ENCODE data around the gene YPEL3.

DNA sequence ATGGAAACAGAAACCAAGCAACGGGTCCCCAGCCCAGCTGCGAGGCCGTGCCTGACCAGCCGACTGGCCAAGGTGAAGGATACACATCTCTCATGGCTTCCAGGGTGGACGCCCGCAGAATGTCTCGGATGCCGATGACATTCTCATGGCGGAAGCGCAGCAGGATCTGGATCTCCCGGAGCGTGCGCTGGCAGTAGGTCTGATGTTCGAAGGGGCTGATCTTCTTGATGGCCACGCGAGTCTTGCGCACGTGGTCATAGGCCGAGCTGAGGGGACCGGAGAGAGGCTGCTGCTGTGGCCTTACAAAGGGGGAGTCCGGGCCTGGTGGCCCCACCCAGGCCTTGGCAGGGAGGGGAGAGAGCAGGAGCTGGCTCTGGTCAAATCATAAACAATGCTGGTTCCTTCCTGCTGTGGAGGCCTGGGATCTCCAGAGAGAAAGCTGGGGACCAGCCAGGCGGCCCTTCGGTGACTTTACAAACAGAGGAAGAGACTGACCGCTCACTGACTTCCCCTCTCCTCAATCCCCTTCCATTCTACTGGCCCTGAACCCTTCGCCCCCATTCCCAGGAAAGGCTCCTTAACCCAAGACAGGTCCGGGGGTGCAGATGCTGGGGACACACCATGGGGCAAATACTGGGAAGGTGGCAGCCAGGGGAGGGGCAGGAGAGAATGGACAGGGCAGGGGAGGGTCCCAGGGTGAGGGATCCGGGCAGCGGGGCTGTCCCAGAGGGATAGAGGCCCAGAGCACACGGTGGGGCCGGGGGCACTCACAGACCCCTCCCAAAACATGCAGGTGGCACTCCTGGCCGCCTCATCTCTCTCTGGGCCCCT lies 25.9 kb upstream of the YPEL3 start:
- no peak for TF ChIP-seq ZNF624 (tag by site-specific recombination; IDR thresholded peaks at IDR 0.05)
- TF ChIP-seq ZNF768 (tag by site-specific recombination; IDR thresholded peaks at IDR 0.05): no peak
- TF ChIP-seq CTCF (tag by site-specific recombination; IDR thresholded peaks at IDR 0.05): no peak
- TF ChIP-seq ZNF391 (tag by site-specific recombination; IDR thresholded peaks at IDR 0.05; ENCODE audit: borderline replicate concordance, low read depth): no peak
- TF ChIP-seq KLF16 (tag by site-specific recombination; IDR thresholded peaks at IDR 0.05): no peak
- no peak for TF ChIP-seq ZNF133 (tag by site-specific recombination; IDR thresholded peaks at IDR 0.05)
- TF ChIP-seq, protein P1, sequence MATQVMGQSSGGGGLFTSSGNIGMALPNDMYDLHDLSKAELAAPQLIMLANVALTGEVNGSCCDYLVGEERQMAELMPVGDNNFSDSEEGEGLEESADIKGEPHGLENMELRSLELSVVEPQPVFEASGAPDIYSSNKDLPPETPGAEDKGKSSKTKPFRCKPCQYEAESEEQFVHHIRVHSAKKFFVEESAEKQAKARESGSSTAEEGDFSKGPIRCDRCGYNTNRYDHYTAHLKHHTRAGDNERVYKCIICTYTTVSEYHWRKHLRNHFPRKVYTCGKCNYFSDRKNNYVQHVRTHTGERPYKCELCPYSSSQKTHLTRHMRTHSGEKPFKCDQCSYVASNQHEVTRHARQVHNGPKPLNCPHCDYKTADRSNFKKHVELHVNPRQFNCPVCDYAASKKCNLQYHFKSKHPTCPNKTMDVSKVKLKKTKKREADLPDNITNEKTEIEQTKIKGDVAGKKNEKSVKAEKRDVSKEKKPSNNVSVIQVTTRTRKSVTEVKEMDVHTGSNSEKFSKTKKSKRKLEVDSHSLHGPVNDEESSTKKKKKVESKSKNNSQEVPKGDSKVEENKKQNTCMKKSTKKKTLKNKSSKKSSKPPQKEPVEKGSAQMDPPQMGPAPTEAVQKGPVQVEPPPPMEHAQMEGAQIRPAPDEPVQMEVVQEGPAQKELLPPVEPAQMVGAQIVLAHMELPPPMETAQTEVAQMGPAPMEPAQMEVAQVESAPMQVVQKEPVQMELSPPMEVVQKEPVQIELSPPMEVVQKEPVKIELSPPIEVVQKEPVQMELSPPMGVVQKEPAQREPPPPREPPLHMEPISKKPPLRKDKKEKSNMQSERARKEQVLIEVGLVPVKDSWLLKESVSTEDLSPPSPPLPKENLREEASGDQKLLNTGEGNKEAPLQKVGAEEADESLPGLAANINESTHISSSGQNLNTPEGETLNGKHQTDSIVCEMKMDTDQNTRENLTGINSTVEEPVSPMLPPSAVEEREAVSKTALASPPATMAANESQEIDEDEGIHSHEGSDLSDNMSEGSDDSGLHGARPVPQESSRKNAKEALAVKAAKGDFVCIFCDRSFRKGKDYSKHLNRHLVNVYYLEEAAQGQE (tag by site-specific recombination; IDR thresholded peaks at IDR 0.05): no peak
- TF ChIP-seq, protein P2, sequence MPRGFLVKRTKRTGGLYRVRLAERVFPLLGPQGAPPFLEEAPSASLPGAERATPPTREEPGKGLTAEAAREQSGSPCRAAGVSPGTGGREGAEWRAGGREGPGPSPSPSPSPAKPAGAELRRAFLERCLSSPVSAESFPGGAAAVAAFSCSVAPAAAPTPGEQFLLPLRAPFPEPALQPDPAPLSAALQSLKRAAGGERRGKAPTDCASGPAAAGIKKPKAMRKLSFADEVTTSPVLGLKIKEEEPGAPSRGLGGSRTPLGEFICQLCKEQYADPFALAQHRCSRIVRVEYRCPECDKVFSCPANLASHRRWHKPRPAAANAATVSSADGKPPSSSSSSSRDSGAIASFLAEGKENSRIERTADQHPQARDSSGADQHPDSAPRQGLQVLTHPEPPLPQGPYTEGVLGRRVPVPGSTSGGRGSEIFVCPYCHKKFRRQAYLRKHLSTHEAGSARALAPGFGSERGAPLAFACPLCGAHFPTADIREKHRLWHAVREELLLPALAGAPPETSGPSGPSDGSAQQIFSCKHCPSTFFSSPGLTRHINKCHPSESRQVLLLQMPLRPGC (tag by site-specific recombination; IDR thresholded peaks at IDR 0.05): no peak
- no peak for TF ChIP-seq BCL11A (tag by site-specific recombination; IDR thresholded peaks at IDR 0.05; ENCODE audit: low read depth)
- TF ChIP-seq, protein P3, sequence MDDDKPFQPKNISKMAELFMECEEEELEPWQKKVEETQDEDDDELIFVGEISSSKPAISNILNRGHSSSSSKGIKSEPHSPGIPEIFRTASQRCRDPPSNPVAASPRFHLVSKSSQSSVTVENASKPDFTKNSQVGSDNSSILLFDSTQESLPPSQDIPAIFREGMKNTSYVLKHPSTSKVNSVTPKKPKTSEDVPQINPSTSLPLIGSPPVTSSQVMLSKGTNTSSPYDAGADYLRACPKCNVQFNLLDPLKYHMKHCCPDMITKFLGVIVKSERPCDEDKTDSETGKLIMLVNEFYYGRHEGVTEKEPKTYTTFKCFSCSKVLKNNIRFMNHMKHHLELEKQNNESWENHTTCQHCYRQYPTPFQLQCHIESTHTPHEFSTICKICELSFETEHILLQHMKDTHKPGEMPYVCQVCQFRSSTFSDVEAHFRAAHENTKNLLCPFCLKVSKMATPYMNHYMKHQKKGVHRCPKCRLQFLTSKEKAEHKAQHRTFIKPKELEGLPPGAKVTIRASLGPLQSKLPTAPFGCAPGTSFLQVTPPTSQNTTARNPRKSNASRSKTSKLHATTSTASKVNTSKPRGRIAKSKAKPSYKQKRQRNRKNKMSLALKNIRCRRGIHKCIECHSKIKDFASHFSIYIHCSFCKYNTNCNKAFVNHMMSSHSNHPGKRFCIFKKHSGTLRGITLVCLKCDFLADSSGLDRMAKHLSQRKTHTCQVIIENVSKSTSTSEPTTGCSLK (tag by site-specific recombination; IDR thresholded peaks at IDR 0.05): no peak
- no peak for TF ChIP-seq ZBTB11 (tag by site-specific recombination; conservative IDR thresholded peaks at IDR 0.05; ENCODE audit: low read depth)
- TF ChIP-seq ZNF76 (tag by site-specific recombination; IDR thresholded peaks at IDR 0.05; ENCODE audit: borderline replicate concordance, low read depth): no peak
- TF ChIP-seq ZNF654 (tag by site-specific recombination; IDR thresholded peaks at IDR 0.05; ENCODE audit: low read depth): no peak

Data from HEK293 (cell line).